Stimulated activated naive CD8-positive, alpha-beta T cell treated with anti-CD3 and anti-CD28 coated beads, Interleukin-15, Interleukin-2, amounts not matched to agents 100 ng/mL and 50 ng/mL, for 24 hours (primary cell): Measurements from ENCODE around the gene MT4.
"Not testable (repeated sequence)": the region's sequence is repeated elsewhere in the genome, so short reads cannot be mapped to it uniquely, and the experiment has no call there.

Source experiments
- H3K27ac Mint-ChIP-seq: one replicate; pipeline ENCODE4 v1.8.0; 2021; ENCODE audit warnings: mild to moderate bottlenecking, mixed read lengths
- H3K27me3 Mint-ChIP-seq: one replicate; pipeline ENCODE4 v1.8.0; 2021; ENCODE audit warnings: mixed read lengths
- H3K36me3 Mint-ChIP-seq: one replicate; pipeline ENCODE4 v1.8.0; 2021; ENCODE audit warnings: low read depth, mixed read lengths
- H3K4me1 Mint-ChIP-seq: one replicate; pipeline ENCODE4 v1.8.0; 2021; ENCODE audit warnings: low read depth, mixed read lengths
- H3K4me3 Mint-ChIP-seq: one replicate; pipeline ENCODE4 v1.8.0; 2021; ENCODE audit warnings: mild to moderate bottlenecking, mixed read lengths
- H3K9me3 Mint-ChIP-seq: one replicate; pipeline ENCODE4 v1.8.0; 2021; ENCODE audit warnings: mixed read lengths

Gene MT4

GRCh38 chr16:56580391-56581048, 15.6 kb downstream of the MT4 start:
- peaks cover 11% of the 10 kb centered on the region for H3K27me3 Mint-ChIP-seq
- no peaks in the 10 kb centered on the region for H3K9me3 Mint-ChIP-seq
- H3K4me1 Mint-ChIP-seq, result peaks cover 6% of the 10 kb centered on the region
- no peak overlapping the region for H3K27ac Mint-ChIP-seq
- H3K36me3 Mint-ChIP-seq, result no peaks in the 10 kb centered on the region
- H3K4me3 Mint-ChIP-seq, result no peak overlapping the region

- not testable (repeated sequence) for H3K36me3 Mint-ChIP-seq, H3K4me3 Mint-ChIP-seq, H3K27ac Mint-ChIP-seq, H3K4me1 Mint-ChIP-seq, H3K9me3 Mint-ChIP-seq, H3K27me3 Mint-ChIP-seq
These were observed 18.0 kb downstream of the MT4 start for GRCh38 chr16:56582911-56583310.

- Mint-ChIP-seq H3K36me3 (no peaks in the 10 kb centered on the region), H3K27ac (no peak overlapping the region), H3K27me3 (peaks cover 14% of the 10 kb centered on the region), H3K4me3 (no peak overlapping the region), H3K9me3 (no peaks in the 10 kb centered on the region), H3K4me1 (peaks cover under 1% of the 10 kb centered on the region)
These were observed 18.7 kb downstream of the MT4 start for GRCh38 chr16:56583351-56584168.

- H3K4me3 Mint-ChIP-seq, result no peak overlapping the region
- peaks cover 4% of the 10 kb centered on the region for H3K4me1 Mint-ChIP-seq
- no peaks in the 10 kb centered on the region for H3K9me3 Mint-ChIP-seq
- H3K36me3 Mint-ChIP-seq, result no peaks in the 10 kb centered on the region
- H3K27me3 Mint-ChIP-seq, result peaks cover 18% of the 10 kb centered on the region
- no peak overlapping the region for H3K27ac Mint-ChIP-seq
These were observed 19.4 kb downstream of the MT4 start for GRCh38 chr16:56584276-56584675.

GRCh38 chr16:56588781-56589140, 23.9 kb downstream of the MT4 start:
- Mint-ChIP-seq H3K9me3 (no peaks in the 10 kb centered on the region), H3K27ac (no peak overlapping the region), H3K4me1 (peaks cover 13% of the 10 kb centered on the region), H3K4me3 (peak overlapping the region; percentile 81), H3K27me3 (peaks cover 25% of the 10 kb centered on the region), H3K36me3 (no peaks in the 10 kb centered on the region)

GRCh38 chr16:56589141-56590039, 24.5 kb downstream of the MT4 start, which contains the start of gene MT3:
TSS of gene MT3 (plus strand) at chr16:56589528. CDS start at chr16:56589591, 63 bp downstream.
- no peaks in the 10 kb centered on the region for H3K9me3 Mint-ChIP-seq
- peaks cover 13% of the 10 kb centered on the region for H3K4me1 Mint-ChIP-seq
- no peaks in the 10 kb centered on the region for H3K36me3 Mint-ChIP-seq
- H3K27me3 Mint-ChIP-seq, result peaks cover 23% of the 10 kb centered on the region
- H3K4me3 Mint-ChIP-seq, result peak within 1 kb of the TSS; percentile 81
- no peak within 1 kb of the TSS for H3K27ac Mint-ChIP-seq

GRCh38 chr16:56591377-56592060, 26.6 kb downstream of the MT4 start:
- peaks cover 13% of the 10 kb centered on the region for H3K4me1 Mint-ChIP-seq
- H3K27ac Mint-ChIP-seq, result no peak overlapping the region
- H3K4me3 Mint-ChIP-seq, result no peak overlapping the region

GRCh38 chr16:56593573-56594291, 28.9 kb downstream of the MT4 start:
- peaks cover 17% of the 10 kb centered on the region for H3K27me3 Mint-ChIP-seq
- no peaks in the 10 kb centered on the region for H3K9me3 Mint-ChIP-seq
- no peak overlapping the region for H3K27ac Mint-ChIP-seq
- no peaks in the 10 kb centered on the region for H3K36me3 Mint-ChIP-seq
- H3K4me3 Mint-ChIP-seq, result no peak overlapping the region
- peaks cover 18% of the 10 kb centered on the region for H3K4me1 Mint-ChIP-seq

More at GRCh38 chr16:56591377-56592060, 26.6 kb downstream of the MT4 start:
- H3K27me3 Mint-ChIP-seq, result peaks cover 23% of the 10 kb centered on the region
- H3K9me3 Mint-ChIP-seq, result no peaks in the 10 kb centered on the region
- no peaks in the 10 kb centered on the region for H3K36me3 Mint-ChIP-seq

GRCh38 chr16:56594292-56594619, 29.4 kb downstream of the MT4 start:
- H3K27ac Mint-ChIP-seq, result no peak overlapping the region
- H3K36me3 Mint-ChIP-seq, result no peaks in the 10 kb centered on the region
- peaks cover 15% of the 10 kb centered on the region for H3K4me1 Mint-ChIP-seq
- peaks cover 15% of the 10 kb centered on the region for H3K27me3 Mint-ChIP-seq
- H3K4me3 Mint-ChIP-seq, result no peak overlapping the region
- H3K9me3 Mint-ChIP-seq, result no peaks in the 10 kb centered on the region

GRCh38 chr16:56600398-56600999, 35.6 kb downstream of the MT4 start:
- no peaks in the 10 kb centered on the region for H3K36me3 Mint-ChIP-seq
- no peak overlapping the region for H3K27ac Mint-ChIP-seq
- peaks cover 9% of the 10 kb centered on the region for H3K27me3 Mint-ChIP-seq
- no peaks in the 10 kb centered on the region for H3K9me3 Mint-ChIP-seq
- no peak overlapping the region for H3K4me3 Mint-ChIP-seq
- H3K4me1 Mint-ChIP-seq, result peaks cover 6% of the 10 kb centered on the region

- Mint-ChIP-seq H3K36me3 (no peaks in the 10 kb centered on the region), H3K27me3 (peaks cover 9% of the 10 kb centered on the region), H3K4me3 (no peak overlapping the region), H3K4me1 (peaks cover 14% of the 10 kb centered on the region), H3K9me3 (no peaks in the 10 kb centered on the region), H3K27ac (no peak overlapping the region)
These were observed 36.5 kb downstream of the MT4 start for GRCh38 chr16:56601325-56601724.

GRCh38 chr16:56603589-56603988, 38.7 kb downstream of the MT4 start:
- Mint-ChIP-seq H3K4me1 (peaks cover 27% of the 10 kb centered on the region), H3K27ac (no peak overlapping the region), H3K4me3 (no peak overlapping the region), H3K36me3 (no peaks in the 10 kb centered on the region), H3K27me3 (peaks cover 5% of the 10 kb centered on the region), H3K9me3 (no peaks in the 10 kb centered on the region)

- Mint-ChIP-seq H3K4me3 (no peak overlapping the region), H3K27ac (no peak overlapping the region), H3K27me3 (peaks cover 5% of the 10 kb centered on the region), H3K4me1 (peaks cover 36% of the 10 kb centered on the region), H3K36me3 (peaks cover 5% of the 10 kb centered on the region), H3K9me3 (no peaks in the 10 kb centered on the region)
These were observed 40.1 kb downstream of the MT4 start for GRCh38 chr16:56604966-56605365.

- no peak overlapping the region for H3K4me3 Mint-ChIP-seq
- H3K36me3 Mint-ChIP-seq, result peaks cover 5% of the 10 kb centered on the region
- peaks cover 2% of the 10 kb centered on the region for H3K27me3 Mint-ChIP-seq
- peaks cover 41% of the 10 kb centered on the region for H3K4me1 Mint-ChIP-seq
- no peaks in the 10 kb centered on the region for H3K9me3 Mint-ChIP-seq
- no peak overlapping the region for H3K27ac Mint-ChIP-seq
These were observed 40.6 kb downstream of the MT4 start for GRCh38 chr16:56605475-56605874.
